HUDEP-2 (cell line): ENCODE results near the gene HELB.

Experiments used
- DNase-seq, 76 experiments: peaks; one replicate each; lab custom pipeline; 2025; ENCODE audit not compliant: unreplicated experiment in 76 of 76; lab: John Stamatoyannopoulos, UW

Gene HELB

GRCh38 chr12:66352899-66353298 is 50.6 kb downstream of the HELB start:
- DNase-seq, result no peak

- DNase-seq, result no peak
These were observed 52.0 kb downstream of the HELB start for GRCh38 chr12:66354291-66354690.

GRCh38 chr12:66359300-66359699 is 57.0 kb downstream of the HELB start:
- no peak for DNase-seq

GRCh38 chr12:66361703-66362102 is 59.4 kb downstream of the HELB start:
- DNase-seq, result no peak

- no peak for DNase-seq
These were observed 63.6 kb downstream of the HELB start for GRCh38 chr12:66365718-66366490.

GRCh38 chr12:66367015-66367667 is 64.8 kb downstream of the HELB start:
- DNase-seq, result no peak

- DNase-seq, result no peak
These were observed 69.7 kb downstream of the HELB start for GRCh38 chr12:66371982-66372381.

GRCh38 chr12:66375560-66375959 is 73.3 kb downstream of the HELB start:
- no peak for DNase-seq

GRCh38 chr12:66379616-66380015 is 77.3 kb downstream of the HELB start:
- no peak for DNase-seq

GRCh38 chr12:66380769-66381535 is 78.7 kb downstream of the HELB start:
- DNase-seq, result no peak

GRCh38 chr12:66387117-66387516 is 84.8 kb downstream of the HELB start:
- DNase-seq, result no peak
